Activated T-cell treated with anti-CD3 and anti-CD28 coated beads for 1 hour (primary cell): ENCODE measurements around the gene F2RL3.
"Not testable (repeated sequence)": the region's sequence is repeated elsewhere in the genome, so short reads cannot be mapped to it uniquely, and the experiment has no call there.

ENCODE experiments used
- DNase-seq: peaks from one replicate; pipeline ENCODE4 v3.0.0-alpha.2; 2020; ENCODE audit warnings: low read depth

Gene F2RL3

DNA sequence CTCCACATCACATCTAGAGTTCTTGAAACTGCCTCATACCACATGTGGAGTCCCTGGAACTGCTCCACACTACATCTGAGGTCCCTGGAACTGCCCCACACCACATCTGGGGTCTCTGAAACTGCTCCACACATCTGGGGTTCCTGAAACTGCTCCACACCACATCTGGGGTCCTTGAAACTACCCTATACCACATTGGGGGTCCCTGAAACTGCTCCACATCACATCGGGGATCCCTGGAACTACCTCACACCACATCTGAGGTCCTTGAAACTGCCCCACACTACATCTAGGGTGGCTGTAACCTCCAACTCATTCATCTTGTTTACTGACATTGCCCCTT, 33.8 kb downstream of the F2RL3 start:
- DNase-seq: no peak

DNA sequence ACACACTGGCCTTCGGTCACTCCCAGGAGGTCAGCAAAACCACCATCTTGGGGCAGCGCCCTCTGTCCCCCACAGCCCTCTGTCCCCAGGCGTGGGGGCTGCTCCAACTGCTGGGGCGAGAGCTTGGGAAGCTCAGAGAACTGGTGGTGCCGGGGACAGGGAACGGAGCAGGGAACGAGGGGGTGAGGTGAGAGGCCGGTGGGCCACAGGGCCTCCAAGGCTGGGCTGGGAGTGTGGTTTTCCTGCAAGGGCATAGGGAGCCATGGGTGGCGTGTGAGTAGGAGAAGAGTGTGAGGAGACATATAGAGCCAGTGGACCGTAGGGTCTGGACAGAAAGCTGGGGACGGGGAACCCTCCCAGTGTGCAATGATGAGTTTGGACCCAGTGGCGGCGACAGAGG, 34.1 kb downstream of the F2RL3 start:
- DNase-seq: no peak

DNA sequence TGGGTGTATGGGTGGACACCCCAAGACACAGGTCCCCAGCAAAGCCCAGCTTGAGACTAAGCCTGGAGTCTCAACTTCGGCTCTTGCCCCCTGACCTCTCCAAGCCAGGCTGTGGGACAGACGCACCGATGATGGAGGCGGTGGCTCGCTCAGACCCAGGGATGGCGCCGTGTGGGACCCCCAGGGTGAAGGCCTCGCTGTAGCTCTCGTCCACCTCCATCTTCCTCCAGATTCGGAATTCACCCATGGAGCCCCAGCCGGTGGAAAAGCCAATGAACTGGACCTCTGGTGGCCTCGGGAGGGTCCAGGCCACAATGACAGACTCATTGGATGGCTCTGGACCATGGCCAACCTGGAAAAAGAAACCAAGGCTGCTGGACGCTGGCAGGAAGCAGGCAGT, 39.1 kb downstream of the F2RL3 start:
- no peak for DNase-seq

DNA sequence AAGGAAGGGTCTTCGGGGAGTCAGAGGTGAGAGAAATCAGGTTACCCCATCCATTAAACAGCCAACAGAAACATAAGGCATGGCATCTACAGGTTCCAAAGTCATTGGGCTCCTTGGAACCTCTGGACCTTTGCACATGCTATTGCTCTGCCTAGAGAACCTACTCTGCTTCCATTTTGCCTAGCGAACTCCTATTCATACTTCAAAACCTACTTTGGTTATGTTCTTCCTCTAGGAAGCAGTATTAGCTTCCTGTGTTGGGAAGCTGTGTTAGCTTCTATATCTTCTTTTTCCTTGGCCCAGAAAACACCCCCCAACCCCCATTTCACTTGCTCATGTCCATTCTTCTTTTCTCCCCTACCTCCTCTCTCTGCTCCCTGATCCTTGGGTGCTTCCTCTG, 39.6 kb downstream of the F2RL3 start:
- no peak for DNase-seq

DNA sequence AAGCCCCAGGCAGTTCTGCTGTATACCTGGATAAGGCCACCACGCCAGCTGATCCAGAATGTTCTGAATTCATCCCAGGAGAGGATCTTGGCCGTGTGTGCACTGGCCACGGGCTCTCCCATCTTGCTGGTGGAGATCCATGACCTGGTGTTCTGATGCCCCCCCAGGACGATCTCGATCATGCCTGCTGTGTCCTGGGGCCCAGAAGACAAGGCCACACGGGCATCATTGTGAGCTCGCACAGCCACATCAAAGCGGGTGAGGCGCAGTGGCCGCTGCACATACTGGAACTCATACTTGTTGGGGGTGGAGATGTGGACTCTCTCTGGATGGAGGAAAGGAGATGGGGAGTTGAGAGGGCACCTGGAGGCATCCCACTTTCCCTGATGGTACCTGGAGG, 40.1 kb downstream of the F2RL3 start:
- DNase-seq: no peak

DNA sequence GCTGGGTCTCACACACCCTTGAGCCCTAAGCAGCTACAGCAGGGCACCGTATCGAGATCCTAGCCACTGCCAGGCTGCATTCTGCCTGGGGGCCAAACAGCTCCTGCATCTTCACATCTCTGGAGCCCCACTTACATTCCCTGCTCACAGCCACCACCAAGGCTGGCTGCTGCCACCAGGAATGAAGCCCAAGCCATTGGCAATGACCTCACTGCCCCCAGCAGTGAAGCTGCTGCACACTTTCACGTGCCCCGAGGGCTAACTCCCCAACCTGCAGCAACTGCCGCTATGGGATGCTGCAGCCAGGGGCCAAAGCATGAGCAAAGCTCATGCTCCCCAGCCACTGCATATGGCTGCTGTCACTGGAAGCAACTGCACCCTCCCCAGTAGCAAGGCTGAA, 42.0 kb downstream of the F2RL3 start:
- DNase-seq: no peak

DNA sequence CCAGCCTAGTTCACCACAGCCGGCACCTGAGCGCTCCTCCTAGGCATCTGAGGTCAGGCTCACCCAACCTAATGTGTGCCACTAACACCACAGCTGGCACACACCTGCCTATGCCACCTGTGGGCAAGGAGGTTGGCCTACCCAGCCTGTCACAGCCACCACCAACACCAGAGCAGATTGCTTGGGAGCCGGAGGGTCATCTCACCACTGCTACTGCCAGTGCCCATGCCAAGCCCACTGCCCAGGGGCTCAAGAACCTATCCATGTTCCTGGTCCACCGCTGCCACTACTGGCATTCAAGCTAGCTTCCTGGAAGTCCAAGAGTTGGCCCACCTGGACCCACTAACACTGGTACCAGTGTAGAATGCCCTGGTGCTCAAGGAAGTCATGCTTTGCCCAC, 42.5 kb downstream of the F2RL3 start:
- no peak for DNase-seq

DNA sequence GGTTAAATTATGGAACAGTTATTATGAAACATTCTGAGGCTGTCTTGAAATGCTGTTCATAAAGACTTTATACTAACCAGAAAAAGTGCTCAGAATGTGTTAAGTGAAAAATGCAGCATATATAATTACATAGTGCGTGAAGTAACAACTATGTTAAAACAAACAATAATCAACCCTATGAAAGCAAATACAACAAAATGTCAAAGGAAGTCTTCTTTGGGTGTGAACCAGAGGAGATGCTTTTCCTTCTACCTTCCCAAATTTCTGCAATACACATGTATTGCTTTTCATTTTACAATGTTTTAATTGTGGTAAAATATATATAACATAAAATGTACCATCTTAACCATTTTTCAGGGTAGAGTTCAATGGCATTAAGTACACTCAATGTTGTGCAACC, 45.7 kb downstream of the F2RL3 start:
- DNase-seq: no peak

DNA sequence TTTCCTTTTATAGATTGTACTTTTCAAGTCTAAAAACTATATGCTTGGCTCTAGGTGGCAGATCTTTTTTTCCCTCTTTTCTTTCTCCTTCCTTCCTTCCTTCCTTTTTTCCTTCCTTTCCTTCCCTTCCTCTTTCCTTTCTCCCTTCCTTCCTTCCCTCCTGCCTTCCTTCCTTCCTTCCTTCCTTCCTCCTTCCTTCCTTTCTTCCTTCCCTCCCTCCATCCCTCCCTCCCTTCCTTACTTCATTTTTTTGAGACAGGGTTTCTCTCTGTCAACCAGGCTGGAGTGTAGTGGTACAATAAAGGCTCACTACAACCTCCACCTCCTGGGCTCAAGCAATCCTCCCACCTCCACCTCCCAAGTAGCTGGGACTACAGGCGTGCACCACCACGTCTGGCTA, 48.1 kb downstream of the F2RL3 start:
- DNase-seq: no peak

DNA sequence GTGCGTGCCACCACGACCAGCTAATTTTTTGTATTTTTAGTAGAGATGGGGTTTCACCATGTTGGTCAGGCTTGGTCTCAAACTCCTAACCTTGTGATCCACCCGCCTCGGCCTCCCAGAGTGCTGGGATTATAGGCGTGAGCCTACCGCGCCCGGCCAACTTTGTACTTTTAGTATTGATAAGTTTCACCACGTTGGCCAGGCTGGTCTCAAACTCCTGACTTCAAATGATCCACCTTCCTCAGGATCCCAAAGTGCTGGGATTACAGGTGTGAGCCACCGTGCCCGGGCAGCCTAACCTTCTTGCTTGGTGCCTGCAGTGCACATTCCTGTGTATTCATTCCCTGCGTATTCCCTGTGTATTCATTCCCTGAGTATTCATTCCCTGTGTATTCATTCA, 49.0 kb downstream of the F2RL3 start:
- not testable (repeated sequence) for DNase-seq

DNA sequence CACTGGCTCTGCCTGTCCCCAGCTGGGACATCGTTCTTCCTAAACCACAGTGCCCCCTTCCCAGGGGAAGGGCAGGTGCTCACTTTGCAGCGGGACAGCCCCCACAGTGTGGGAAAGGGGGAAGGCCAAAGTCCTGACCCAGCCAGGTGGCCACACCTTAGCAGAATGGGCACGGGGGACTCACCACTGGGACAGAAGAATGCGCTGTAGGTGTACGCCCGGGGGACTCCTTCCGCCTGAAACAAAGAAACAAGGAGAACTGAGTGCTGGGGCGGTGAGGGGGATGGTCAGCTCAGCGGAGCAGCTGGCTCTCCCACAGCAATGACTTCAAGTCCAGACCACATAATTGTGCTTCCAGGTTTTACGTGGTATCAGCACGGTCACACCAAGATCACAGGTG, 49.4 kb downstream of the F2RL3 start:
- DNase-seq: no peak

DNA sequence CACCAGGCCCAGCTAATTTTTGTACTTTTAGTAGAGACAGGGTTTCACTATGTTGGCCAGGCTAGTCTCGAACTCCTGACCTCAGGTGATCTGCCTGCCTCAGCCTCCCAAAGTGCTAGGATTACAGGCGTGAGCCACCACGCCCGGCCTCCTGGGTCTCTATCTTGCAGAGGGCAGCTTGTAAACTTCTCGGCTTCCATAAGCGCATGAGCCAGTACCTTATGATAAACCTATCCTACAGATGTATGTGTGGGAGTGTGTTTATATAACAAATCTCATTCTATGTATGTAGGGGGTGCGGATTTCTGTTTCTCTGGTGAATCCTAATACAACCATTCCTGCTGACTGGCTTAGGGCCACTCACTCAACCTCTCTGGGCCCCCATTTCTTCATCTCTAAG, 51.3 kb downstream of the F2RL3 start:
- not testable (repeated sequence) for DNase-seq

DNA sequence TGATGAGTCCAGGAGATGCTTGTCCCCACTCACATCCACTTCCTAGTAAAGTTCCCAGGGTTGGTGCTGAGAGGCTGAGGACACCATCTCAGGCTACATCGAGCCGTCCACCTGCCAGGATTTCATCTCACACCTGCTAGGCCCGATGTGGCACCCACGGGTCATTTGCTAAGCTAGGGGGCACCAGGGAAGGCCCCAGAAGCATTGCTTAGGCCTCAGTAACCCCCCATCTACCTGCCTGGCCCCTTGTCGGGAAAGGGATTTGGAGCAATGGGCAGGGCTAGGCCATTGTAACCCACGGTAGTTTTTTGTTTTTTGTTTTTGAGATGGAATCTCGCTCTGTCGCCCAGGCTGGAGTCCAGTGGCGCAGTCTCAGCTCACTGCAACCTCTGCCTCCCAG, 51.8 kb downstream of the F2RL3 start:
- no peak for DNase-seq
